DMS 273 (cell line): ENCODE data around the gene TADA3.

ENCODE experiments used
- DNase-seq: peaks from one replicate; lab custom pipeline; 2025; ENCODE audit not compliant: unreplicated experiment; lab: John Stamatoyannopoulos, UW

The TADA3 gene

GRCh38 chr3:9809615-9810432 is 17.6 kb upstream of the TADA3 start, which contains the start of gene TTLL3:
Gene TTLL3, plus strand, starts transcription at chr3:9810262. Its CDS starts 400 bp downstream, at chr3:9810662.
- peak; percentile 81 for DNase-seq

GRCh38 chr3:9809239-9809614 is 17.0 kb upstream of the TADA3 start:
- peak; percentile 69 for DNase-seq

DNA sequence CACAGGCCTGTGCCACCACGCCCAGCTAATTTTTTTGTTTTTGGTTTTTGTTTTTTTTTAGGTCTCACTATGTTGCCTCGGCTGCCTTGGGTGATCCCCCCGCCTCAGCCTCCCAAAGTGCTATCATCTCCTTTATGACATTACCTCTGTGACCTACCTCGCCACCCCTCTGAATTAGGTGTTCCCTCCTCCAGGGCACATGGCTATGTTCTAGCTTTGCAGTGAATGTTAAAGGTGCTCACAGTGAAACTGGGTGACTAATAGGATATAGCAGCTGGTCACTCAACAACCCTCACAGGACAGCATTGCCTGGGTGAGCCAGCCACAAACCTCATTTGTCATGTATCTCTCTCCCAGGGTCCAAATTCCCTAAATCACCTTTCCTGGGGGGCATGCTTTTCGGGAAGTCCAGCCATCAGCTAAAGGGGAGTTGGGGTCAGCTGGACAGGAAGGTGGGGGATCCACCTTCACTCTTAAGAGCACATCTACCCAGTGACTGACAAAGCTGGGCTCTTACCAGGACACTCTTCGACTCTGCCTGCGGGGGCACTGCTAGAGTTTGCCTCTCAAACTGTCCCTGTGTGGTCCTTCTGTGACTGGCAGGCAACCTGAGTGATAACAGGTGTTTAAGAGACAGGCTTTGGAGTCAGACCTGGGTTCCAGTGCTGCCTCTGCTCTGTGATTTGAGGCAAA is 16.2 kb upstream of the TADA3 start:
- DNase-seq, result peak; percentile 74

DNA sequence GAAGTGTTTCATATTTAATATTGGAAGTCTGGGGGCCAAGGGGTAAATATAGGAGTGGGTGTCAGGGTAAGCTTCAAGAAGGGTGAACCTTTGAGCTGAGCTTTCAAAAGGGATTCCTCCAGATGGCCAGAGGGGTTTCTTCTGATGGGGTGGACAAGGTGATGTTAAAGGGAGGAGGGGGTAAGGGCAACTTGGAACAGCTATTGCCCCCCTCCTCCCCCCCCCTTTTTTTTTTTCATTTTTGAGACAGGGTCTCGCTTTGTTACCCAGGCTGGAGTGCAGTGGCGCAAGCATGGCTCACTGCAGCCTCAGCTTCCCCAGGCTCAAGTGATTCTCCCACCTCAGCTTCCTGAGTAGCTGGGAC is 15.7 kb upstream of the TADA3 start:
- DNase-seq, result no peak

DNA sequence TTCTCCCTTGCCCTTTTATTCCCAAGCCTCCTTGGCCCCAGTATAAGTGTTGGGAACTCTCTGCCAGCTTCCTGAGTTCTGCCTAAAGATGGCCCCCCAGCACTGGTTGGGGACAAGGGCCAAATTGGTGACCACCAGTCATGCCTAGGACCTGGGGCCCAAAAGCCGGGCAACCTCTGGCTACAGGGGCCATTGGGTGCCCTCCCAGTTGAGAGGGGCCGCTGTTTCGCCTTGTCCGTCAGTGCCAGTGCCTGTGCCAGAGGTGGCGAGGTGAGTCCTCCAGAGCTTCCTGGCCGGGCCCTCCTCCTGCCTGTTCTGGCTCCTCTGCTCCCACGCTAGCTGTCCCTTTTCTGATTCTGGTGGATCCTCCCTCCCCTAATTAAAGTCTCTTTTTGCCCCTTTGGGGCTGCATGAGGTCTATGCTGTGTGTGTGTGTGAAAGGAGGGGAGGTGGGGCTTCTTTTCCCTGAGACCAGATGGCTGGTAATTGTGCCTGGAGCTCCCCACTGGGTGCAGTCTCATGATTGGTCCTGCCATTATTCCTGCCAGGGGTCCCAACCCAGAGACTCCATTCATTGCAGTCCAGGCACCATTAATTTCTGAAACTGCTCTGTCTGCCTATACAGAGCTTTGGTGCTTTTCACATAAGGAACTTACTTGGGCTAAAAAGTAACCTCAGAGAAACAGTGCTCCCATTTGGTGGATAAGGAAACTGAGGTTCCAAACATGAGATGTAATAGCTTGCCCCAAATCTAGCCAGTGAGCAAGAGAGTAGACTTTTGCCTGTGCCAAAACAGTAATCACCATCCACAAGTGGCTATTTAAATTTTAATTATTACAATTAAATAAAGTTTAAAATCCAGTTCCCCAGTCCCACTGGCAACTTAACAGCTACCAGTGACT is 14.7 kb upstream of the TADA3 start:
- peak; percentile 86 for DNase-seq

GRCh38 chr3:9806137-9806536 is 13.9 kb upstream of the TADA3 start:
- peak; percentile 48 for DNase-seq

DNA sequence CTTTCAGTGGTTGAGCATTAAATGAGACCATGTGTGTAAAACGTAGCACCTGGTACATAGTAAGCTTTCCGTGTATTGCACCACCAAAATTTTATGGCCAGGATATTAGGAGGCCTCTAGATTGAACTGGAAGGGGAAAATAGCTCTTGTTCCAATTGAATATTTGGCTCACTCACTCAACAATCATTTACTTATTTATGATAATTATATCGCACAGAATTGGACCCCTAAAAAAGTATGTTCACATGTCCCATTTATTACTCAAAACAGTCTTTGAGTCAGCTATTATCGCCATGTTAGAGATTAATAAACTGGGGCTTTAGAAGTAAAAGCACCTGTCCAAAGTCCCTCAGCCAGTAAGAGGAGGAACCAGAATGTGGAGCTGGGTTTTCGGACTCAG is 12.7 kb upstream of the TADA3 start:
- no peak for DNase-seq

- DNase-seq, result no peak
Observed at GRCh38 chr3:9803494-9803893, 11.2 kb upstream of the TADA3 start.

DNA sequence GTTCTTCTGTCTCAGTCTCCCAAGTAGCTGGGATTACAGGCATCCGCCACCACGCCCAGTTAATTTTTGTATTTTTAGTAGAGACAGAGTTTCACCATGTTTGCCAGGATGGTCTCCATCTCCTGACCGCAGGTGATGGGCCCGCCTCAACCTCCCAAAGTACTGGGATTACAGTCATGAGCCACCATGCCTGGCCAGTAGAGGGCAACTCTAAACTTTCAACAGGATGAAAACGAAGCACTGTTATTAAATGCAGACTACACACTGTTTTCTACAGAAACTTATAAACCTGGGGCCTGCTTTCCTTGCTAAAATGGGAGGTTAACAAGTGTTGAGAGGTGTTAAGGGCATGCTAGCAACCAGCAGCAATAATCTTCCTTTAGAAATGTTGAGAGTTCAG is 8.3 kb upstream of the TADA3 start:
- peak; percentile 26 for DNase-seq

DNA sequence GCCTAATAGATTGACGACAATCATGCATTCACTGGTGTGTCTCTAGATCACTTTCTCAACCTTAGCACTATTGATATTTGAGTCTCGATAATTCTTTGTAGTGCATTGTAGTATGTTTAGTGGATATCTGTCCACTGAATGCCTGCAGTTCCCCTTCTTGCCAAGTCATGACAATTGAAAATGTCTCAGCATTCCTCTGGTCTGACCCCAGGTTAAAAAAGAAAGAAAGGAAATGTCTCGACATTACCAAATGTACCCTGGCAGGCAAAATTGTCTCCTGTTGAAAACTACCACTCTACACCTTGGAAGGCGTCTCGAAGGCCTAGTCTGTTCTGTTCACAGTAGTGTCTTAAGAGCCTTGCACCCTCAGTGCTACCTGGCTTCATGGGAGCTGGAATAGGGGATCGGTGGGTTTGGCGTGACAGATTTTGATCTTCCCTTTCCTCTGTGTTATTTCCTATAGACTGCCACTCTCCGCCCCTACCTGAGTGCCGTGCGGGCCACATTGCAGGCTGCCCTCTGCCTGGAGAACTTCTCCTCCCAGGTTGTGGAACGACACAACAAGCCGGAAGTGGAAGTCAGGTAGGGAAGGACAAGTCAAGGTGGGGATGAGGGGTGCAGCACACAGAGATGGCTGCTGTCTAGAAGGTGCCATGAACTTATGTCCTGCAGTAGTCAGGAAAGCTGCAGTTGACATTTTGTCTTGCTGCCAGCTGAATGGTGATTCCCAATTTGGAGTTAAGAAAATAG is 5.1 kb upstream of the TADA3 start:
- DNase-seq, result no peak

DNA sequence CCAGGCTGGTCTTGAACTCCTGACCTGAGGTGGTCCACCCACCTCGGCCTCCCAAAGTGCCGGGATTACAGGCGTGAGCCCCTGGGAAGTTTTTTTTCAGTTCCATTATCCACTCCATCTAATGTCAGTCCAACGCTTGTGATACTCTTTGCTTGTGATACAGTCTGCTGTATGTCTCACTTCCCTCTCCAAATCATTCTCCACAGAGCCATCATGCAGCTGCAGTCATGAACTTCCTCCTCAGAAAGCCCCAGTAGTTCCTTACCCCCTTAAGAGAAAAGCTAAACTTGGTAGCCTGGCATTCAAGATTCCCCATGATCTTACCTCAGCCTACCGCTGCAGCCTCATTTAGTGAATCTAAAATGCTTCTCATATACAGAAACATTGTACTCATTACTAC is 2.9 kb upstream of the TADA3 start:
- DNase-seq, result no peak

- DNase-seq, result no peak
Observed at GRCh38 chr3:9794400-9794799, 2.1 kb upstream of the TADA3 start.

- DNase-seq, result peak; percentile 39
Observed at GRCh38 chr3:9793161-9793781, 998 bp upstream of the TADA3 start.

GRCh38 chr3:9791790-9792404 is 376 bp downstream of the TADA3 start:
- DNase-seq, result no peak

DNA sequence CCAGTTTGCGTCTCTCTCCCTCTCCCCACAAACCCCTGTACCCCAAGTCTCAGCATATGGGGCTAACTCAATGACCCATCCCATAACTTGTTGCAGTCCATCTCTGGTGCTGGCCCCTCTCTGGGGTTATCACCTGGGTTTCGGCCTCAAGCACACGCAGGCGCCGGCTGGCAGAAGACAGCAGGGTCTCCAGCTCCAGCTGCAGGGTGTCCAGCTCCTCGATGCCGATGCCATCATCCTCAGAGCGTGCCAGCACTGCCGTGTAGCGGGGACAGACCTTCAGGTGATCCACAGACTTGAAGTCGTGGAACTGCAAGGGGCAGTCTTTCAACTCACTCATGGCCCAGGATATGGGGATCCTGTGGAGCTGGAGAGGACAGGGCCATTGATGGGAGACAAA is 1.1 kb downstream of the TADA3 start:
- DNase-seq, result no peak

DNA sequence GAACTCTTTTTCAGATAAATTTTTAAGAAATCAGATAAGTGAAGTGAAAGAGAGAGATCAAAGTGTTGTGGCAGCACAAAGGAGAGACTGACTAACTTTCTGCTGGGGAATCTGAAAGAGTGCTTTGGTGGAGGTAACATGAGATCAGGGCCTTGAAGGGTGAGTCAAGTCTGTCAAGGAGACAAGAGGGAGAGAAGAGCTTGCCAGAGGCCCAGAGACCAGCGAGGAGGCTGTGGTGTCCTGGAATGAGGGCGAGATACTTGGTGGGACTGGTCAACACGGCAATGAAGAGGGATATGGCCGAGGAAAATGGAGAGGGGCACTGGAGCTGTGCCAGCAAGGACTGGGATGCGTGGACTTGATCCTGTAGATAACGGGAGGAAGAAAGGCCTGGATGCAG is 4.6 kb downstream of the TADA3 start:
- DNase-seq, result no peak

DNA sequence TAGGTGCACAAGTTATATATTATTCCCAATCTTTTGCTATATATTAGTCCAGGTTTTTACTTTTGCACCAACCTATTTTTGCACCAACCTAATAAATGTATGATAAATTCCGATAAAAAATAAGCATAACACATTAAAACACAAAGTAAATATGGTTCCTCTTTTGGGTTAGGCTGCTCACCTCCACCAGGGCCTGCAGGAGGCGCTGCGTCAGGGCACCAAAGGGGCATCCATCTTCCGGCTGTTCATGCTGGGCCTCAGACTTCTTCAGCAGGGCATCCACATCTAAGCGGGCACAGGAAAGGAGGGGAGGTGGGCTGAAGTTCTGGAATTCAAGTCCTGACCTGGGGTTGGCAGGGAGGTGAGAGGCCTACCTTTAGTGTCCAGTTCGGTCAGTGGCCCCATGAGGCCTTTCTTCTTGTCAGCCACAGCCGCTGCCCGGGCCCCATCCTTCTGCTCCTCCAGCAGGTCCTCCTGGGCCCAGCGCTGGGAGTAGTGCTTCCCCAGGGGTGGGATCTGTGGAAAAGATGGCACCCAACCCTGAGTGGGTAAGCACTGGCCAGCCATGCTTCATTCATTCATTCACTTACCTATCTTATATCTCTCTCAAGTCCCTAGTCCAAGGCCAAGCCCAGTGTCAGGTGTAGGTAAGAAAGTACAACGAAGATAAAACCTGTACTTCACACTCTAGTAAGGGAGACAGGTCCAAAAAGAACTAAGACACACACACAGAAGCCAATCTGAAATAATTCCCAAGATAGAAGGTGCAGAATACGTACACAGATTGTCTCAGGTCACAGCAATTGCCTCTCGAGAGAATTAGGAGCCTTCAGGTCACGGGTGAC is 5.2 kb downstream of the TADA3 start:
- no peak for DNase-seq

DNA sequence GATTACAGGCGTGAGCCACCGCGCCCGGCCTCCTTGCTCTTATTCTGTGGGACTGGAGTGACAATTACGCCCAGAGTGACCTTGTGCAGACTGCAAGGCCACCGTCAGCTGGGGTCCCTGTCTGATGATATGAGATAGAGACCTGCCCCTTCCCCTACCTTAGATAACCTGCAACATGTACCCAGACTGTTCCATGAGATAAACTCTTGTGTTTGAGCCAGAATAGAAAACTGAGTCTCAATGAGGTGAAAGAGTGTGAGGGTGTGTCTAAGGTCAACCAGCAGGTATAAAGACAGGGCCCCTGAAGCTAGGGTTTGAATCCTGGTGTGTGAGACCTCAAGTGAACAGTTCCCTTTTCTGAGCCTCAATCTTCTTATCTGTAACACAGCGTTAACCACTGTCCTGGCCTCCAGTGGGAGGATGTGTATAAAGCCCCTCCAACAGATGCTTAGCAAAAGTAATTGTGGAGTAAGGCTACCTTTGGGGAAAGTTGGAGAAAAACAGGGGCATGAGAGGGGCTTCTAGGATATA is 6.0 kb downstream of the TADA3 start:
- no peak for DNase-seq

GRCh38 chr3:9785602-9786001 is 6.7 kb downstream of the TADA3 start:
- no peak for DNase-seq
